A673 (cell line): ENCODE results near the gene BOK.

Source experiments
- CTCF ChIP-seq: fragments of 300-800, 200-600 bp; sonication (generic); conservative IDR thresholded peaks from 2 replicates; pipeline ENCODE4 v1.5.1; 2017; ENCODE audit warnings: low read depth, mild to moderate bottlenecking, antibody characterized with exemption, low read length, moderate library complexity, mixed read lengths
- EZH2 ChIP-seq: fragments of 200-600 bp; sonication (generic); IDR thresholded peaks from 2 replicates; pipeline ENCODE4 v1.6.1; 2017; ENCODE audit warnings: borderline replicate concordance, low read depth, mild to moderate bottlenecking, mixed read lengths, antibody characterized with exemption, low read length; ENCODE audit not compliant: poor library complexity, severe bottlenecking

DNA sequence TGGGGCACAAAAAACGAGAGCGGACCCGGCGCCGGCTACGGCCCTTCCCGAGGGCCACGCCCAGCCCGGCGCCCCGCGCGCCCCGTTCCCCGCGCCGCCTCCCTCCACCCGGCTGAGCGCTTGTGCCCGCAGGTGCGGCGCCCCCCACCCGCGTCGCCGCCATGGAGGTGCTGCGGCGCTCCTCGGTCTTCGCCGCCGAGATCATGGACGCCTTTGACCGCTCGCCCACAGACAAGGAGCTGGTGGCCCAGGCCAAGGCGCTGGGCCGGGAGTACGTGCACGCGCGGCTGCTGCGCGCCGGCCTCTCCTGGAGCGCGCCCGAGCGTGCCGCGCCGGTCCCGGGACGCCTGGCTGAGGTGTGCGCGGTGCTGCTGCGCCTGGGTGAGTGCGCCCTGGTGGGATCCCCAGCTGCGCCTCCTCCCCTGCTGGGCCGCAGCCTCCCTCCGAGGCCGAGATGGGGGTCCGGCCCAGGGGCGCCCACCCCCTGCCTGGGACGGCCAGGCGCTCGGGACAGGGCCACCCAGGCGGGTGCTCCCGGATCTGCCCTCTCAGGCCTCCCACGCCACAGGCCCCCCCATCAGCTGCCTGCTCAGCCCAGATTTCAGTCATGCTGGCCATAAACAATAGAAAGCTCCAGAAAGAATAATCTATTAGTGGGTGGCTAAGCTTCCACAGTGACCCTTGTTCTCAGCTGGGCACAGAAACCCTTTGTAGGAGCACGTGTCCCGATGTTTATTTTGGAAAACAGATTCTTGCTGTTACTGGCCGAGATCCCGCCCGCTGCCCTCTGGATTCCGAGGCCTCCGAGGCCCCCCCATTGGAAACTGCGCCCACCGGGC is 997 bp downstream of the BOK start:
- TF ChIP-seq CTCF (no peak), EZH2 (no peak)
